NCI-H748 treated with DMSO at 0.1 percent for 48 hours (cell line): ENCODE measurements around the gene CPXM1.

ENCODE experiments used
- DNase-seq: peaks from one replicate; lab custom pipeline; 2025; lab: John Stamatoyannopoulos, UW

Gene CPXM1

DNA sequence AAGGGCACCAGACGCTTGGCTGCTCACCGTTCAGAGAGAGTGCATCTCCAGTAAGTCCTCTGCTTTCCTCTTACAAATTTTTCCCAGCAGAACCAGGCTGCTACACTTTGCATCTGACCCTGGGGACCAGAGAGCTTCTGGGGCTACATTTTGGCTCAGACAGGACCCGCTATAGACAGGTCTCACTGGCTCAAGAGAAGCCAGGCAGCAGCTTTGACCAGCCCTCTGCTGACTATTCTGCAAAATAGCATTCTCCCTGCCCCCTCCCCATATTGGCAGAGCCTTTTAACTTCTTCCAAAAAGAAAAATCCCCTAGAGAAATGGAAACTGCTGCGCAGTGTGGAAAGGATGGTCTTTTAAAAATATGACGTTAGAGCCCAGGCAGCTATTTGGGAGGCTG lies 37.2 kb downstream of the CPXM1 start:
- no peak for DNase-seq

DNA sequence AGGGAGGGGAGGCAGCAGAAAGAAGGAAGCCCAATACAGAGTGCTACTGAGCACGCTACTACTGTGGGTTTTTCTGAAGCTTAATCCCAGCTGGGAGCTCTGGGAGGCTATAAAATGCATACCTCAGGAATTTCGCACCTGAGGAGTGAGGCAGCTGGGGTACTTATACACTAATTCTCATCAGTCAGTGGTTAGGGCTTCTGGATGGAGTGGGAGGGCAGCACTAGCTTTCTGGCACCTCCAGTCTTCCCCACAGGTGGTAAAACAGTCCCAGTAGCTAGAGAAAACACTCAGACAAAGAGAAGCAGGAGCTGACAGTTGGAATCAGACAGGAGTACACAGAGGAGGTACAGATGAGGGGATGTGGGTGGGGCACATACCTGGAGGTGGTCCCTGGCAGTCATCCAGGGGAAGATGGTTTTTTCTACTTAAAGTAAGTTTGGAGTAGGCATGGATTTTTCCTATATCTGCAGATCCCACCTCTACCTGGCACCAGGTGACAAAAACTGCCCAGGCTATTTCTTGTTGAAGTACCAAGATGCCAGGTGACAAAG lies 37.8 kb downstream of the CPXM1 start:
- DNase-seq, result no peak

- no peak for DNase-seq
Measured at GRCh38 chr20:2761885-2762284, 38.5 kb downstream of the CPXM1 start.

GRCh38 chr20:2760952-2761305 lies 39.5 kb downstream of the CPXM1 start:
- no peak for DNase-seq

- no peak for DNase-seq
Measured at GRCh38 chr20:2760297-2760951, 40.0 kb downstream of the CPXM1 start.

DNA sequence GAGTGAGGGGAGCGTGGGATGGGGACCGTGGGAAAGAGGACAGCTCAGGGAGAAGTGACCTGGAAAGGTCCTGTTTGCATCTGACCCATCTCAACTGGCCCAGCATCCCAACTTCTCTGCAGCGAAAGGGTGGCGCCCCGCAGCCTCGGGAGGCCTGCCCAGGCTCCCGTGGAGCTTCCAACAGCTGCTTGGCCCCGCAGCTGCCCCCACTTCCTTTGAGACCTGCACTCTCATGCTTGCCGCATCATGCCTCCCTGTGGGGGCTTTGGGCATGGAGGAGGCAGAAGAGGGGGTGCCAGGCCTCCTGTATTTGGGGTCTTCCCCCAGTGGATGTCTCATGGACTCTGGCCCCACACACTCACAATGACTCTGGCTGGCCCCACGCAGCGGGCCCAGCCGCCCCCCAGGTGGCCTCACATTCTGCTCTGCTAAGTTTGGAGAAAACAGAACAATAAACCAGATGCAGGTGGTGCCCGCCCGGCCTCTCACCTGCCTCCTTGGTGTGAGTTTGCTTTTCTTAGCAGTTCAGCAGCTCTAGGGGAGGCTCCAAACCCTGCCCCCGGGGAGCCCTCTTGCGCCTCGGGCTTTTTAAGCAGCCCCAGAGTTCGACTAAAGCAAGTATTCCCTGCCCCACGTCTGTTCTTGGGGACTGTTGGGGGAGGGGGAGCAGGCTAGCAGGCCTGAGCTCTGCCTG lies 40.7 kb downstream of the CPXM1 start:
- DNase-seq, result no peak

DNA sequence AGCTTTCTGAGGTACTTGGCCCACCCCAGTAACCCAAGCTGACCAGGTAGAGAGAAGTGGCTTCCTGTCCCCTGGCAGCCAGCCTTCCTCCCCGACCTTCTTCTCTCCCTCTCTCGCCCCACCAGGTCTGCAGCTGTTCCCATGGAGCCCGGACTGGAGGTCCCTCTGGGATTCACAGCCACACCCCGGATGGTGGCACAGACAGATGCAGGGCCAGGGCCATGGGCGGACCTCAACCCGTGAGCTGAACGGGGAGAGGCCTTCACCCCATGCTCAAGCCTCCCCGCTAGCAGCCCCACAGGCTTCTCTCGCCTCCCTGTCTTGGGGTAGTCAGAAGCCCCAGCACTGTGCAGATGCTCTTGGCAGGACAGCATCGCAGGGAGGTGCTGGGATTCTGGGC lies 41.3 kb downstream of the CPXM1 start:
- DNase-seq, result no peak

DNA sequence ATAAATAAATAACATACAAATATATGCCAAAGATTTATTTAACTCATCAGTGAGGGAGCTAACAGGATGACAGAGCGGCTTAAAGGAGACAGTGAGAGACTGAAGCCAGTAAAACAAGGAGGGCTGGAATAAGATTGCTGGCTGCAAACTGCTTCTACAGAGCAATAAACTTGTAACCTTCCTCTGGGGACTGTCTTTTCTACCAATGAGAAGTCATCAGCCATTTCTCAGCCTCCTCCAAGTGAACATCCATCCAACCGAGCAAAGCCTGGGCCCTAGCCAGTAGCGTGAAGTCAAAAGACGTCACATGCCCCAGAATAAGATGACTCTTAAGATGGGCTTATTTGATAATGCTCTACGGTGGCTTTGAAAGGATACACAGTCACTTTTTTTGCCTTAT lies 42.5 kb downstream of the CPXM1 start:
- no peak for DNase-seq

- no peak for DNase-seq
Measured at GRCh38 chr20:2757001-2757400, 43.4 kb downstream of the CPXM1 start.

GRCh38 chr20:2756056-2756611 lies 44.3 kb downstream of the CPXM1 start:
- DNase-seq, result no peak

DNA sequence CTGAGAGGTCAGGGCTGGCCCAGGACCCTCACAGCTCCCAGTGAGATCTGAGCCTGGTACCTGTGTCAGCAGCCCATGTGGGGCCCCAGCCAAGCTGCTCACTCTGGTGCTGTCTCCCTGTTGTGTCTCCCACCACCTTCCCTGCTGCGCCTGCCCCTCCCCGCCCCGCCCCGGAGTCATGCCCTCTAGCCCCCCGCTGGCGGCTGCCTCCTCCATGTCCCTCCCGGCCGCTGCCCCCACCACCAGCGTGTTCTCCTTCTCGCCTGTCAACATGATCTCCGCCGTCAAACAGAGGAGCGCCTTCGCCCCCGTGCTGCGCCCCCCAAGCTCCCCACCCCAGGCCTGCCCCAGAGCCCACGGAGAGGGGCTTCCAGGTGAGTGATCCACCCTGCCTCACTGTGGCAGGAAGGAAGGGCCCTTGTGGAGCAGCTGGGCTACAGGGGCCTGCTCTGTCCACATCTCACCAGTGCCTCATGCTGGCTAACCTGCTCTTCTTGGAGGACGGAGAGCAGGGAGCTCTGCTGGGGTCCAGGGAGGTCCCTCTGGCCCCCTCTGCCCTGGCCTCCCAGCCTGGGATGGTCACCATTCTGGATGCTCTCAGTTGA lies 44.9 kb downstream of the CPXM1 start:
- no peak for DNase-seq

GRCh38 chr20:2754424-2754823 lies 46.0 kb downstream of the CPXM1 start:
- no peak for DNase-seq

DNA sequence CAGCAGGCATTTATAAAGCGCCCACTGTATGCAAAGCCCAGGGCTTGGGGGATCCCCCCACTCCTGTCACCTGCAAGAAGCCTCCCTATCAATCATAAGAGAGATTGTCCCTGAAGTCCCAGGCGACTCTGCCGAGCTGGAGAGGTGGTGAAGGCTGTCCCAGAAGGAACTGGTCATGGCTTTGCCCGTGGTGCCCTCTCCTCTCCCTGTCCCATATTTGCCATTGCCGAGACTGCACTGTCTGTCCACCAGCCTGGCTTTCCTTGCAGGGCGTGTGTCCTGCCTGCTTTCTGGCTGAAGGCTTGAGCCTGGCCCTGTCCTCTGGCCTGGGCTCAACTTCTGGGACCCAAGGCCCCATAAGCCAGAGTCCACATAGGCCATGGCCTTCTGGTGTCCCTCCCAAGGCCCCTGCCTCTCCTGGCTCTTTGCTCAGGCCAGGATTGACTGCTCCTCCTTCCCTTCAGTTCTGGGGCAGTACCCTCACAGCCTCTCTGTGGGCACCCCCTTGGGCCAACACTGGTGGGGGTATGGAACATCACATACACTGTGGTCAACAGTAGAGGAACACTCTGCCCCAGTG lies 46.9 kb downstream of the CPXM1 start:
- no peak for DNase-seq

GRCh38 chr20:2752567-2753460 lies 47.6 kb downstream of the CPXM1 start:
- DNase-seq, result peak; percentile 38

- DNase-seq, result peak; percentile 20
Measured at GRCh38 chr20:2751878-2752566, 48.4 kb downstream of the CPXM1 start.

- peak; percentile 44 for DNase-seq
Measured at GRCh38 chr20:2751347-2751877, 49.0 kb downstream of the CPXM1 start.

DNA sequence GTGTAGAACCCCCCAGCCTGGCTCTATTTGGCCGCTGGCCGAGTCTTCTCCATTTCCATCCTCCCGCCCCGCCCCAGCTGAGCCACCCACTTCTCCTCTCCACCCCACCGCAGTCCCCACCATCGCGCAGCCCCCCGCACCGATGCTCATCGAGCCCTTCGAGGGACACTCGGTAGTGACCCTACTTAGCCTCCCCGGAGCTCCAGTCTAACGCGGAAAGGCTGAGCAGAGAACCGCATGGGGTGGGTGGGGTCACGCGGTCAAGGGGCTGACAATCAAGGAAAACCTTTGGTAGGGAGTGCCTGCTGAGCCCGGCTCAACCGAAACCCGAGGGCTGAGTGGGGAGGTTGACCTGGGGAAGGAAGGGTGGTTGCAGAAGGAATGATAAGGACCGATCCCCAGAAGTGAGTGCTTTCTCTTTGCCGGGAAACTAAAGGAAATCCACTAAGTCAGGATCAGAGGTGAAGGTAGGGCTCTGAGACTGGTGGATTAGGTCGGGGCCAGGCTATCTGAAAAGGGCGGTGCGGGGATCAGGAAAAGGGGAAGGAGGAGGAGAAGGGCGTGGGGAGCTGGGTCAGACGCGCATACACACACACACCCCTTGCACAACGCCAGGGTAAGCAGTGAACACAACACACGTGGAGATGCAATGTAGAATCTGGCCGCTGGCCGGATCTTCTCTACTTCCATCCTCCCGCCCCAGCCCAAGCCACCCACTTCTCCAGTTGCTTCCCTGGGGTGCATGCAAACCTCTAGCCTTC lies 49.8 kb downstream of the CPXM1 start:
- DNase-seq, result peak; percentile 44

GRCh38 chr20:2749951-2750490 lies 50.4 kb downstream of the CPXM1 start:
- DNase-seq, result no peak

DNA sequence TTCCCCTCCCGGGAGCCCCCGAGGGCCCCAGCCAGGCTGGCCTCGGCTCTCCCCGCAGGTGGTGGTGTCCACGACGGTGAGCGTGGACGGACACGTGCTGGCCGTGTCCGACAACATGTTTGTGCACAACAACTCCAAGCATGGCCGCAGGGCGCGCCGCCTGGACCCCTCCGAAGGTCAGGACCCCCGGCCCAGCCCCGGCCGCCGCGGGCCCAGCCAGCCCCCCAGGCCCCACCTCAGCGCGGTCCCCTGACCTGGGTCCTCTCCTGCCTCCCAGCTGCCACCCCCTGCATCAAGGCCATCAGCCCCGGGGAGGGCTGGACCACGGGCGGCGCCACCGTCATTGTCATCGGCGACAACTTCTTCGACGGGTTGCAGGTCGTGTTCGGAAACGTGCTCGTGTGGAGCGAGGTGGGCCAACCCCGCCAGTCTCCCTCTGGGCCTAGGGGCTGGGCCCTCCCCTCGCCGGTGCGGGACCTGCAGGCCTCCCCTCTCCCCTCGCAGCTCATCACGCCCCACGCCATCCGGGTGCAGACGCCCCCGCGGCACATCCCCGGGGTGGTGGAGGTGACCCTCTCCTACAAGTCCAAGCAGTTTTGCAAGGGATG lies 51.0 kb downstream of the CPXM1 start:
- no peak for DNase-seq
